ENCODE results near the gene GARIN1A.

The GARIN1A gene

GRCh38 chr7:128713794-128714193 lies 41.7 kb downstream of the GARIN1A start:
- no peaks in the 10 kb centered on the region for H3K4me1 ChIP-seq (ENCODE audit: control insufficient read depth, insufficient read depth, low read length)
- ChIA-PET CTCF (interaction anchor here (0.6 to 0.8 kb wide), 2 partner anchors 33 to 171 kb away, joined by 3 read pairs; no protein-coding TSS in a partner anchor), POLR2A (no interaction called here)
- H3K27ac ChIP-seq (ENCODE audit: extremely low read depth, low read depth, low read length) = no peak overlapping the region
- H3K9me3 ChIP-seq (ENCODE audit: control insufficient read depth, insufficient read depth, low read depth, low read length) = no peaks in the 10 kb centered on the region
- H3K36me3 ChIP-seq (ENCODE audit: control insufficient read depth in 2 of 2, insufficient read depth in 1 of 2, low read length in 2 of 2) = no peaks in the 10 kb centered on the region
- H3K4me3 ChIP-seq (ENCODE audit: low read depth, low read length) = no peak overlapping the region
- no peak for TF ChIP-seq ZNF623 (tag by site-specific recombination; IDR thresholded peaks at IDR 0.05)
- no peak for TF ChIP-seq ZNF274 (IDR thresholded peaks at IDR 0.05; ENCODE audit: low read length)
- TF ChIP-seq ZNF274 (tag by site-specific recombination; IDR thresholded peaks at IDR 0.05; ENCODE audit: borderline replicate concordance) = no peak
- no peak for TF ChIP-seq ZBTB8A (tag by site-specific recombination; IDR thresholded peaks at IDR 0.05)
- TF ChIP-seq ZNF768 (tag by site-specific recombination; IDR thresholded peaks at IDR 0.05) = no peak
- TF ChIP-seq ZNF311 (tag by site-specific recombination; IDR thresholded peaks at IDR 0.05; ENCODE audit: borderline replicate concordance) = no peak

GRCh38 chr7:128714701-128715495 lies 42.8 kb downstream of the GARIN1A start:
- H3K36me3 ChIP-seq (ENCODE audit: control insufficient read depth in 2 of 2, insufficient read depth in 1 of 2, low read length in 2 of 2) = no peaks in the 10 kb centered on the region
- H3K4me3 ChIP-seq (ENCODE audit: low read depth, low read length) = no peak overlapping the region
- no peak for TF ChIP-seq ZNF571 (tag by site-specific recombination; IDR thresholded peaks at IDR 0.05)
- TF ChIP-seq, protein P1, sequence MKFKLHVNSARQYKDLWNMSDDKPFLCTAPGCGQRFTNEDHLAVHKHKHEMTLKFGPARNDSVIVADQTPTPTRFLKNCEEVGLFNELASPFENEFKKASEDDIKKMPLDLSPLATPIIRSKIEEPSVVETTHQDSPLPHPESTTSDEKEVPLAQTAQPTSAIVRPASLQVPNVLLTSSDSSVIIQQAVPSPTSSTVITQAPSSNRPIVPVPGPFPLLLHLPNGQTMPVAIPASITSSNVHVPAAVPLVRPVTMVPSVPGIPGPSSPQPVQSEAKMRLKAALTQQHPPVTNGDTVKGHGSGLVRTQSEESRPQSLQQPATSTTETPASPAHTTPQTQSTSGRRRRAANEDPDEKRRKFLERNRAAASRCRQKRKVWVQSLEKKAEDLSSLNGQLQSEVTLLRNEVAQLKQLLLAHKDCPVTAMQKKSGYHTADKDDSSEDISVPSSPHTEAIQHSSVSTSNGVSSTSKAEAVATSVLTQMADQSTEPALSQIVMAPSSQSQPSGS (tag by site-specific recombination; IDR thresholded peaks at IDR 0.05; ENCODE audit: low read depth) = peak; percentile 64
- no peaks in the 10 kb centered on the region for H3K9me3 ChIP-seq (ENCODE audit: control insufficient read depth, insufficient read depth, low read depth, low read length)
- ChIA-PET POLR2A (interaction anchor here (1.0 kb wide), 1 partner anchor 23 kb away, joined by 3 read pairs; no protein-coding TSS in a partner anchor), CTCF (interaction anchor here (0.5 kb wide), 1 partner anchor 42 kb away, joined by 5 read pairs; no protein-coding TSS in a partner anchor)
- no peaks in the 10 kb centered on the region for H3K4me1 ChIP-seq (ENCODE audit: control insufficient read depth, insufficient read depth, low read length)
- no peak overlapping the region for H3K27ac ChIP-seq (ENCODE audit: extremely low read depth, low read depth, low read length)

- H3K36me3 ChIP-seq (ENCODE audit: control insufficient read depth in 2 of 2, insufficient read depth in 1 of 2, low read length in 2 of 2) = no peaks in the 10 kb centered on the region
- no peaks in the 10 kb centered on the region for H3K4me1 ChIP-seq (ENCODE audit: control insufficient read depth, insufficient read depth, low read length)
- H3K9me3 ChIP-seq (ENCODE audit: control insufficient read depth, insufficient read depth, low read depth, low read length) = no peaks in the 10 kb centered on the region
- no peak for TF ChIP-seq ZNF670 (tag by site-specific recombination; IDR thresholded peaks at IDR 0.05; ENCODE audit: low read depth)
- no peak for TF ChIP-seq ZNF157 (tag by site-specific recombination; IDR thresholded peaks at IDR 0.05)
- no peak for TF ChIP-seq ZNF366 (tag by site-specific recombination; conservative IDR thresholded peaks at IDR 0.05)
- no peak for TF ChIP-seq ZNF394 (tag by site-specific recombination; IDR thresholded peaks at IDR 0.05; ENCODE audit: borderline replicate concordance)
- TF ChIP-seq ZNF629 (tag by site-specific recombination; IDR thresholded peaks at IDR 0.05) = no peak
- TF ChIP-seq SALL2 (tag by site-specific recombination; IDR thresholded peaks at IDR 0.05; ENCODE audit: borderline replicate concordance) = no peak
- TF ChIP-seq, protein P2, sequence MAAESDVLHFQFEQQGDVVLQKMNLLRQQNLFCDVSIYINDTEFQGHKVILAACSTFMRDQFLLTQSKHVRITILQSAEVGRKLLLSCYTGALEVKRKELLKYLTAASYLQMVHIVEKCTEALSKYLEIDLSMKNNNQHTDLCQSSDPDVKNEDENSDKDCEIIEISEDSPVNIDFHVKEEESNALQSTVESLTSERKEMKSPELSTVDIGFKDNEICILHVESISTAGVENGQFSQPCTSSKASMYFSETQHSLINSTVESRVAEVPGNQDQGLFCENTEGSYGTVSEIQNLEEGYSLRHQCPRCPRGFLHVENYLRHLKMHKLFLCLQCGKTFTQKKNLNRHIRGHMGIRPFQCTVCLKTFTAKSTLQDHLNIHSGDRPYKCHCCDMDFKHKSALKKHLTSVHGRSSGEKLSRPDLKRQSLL (tag by site-specific recombination; IDR thresholded peaks at IDR 0.05) = no peak
- TF ChIP-seq ZNF140 (tag by site-specific recombination; IDR thresholded peaks at IDR 0.05) = no peak
- TF ChIP-seq ZNF791 (tag by site-specific recombination; IDR thresholded peaks at IDR 0.05) = no peak
- TF ChIP-seq ZBTB17 (tag by site-specific recombination; IDR thresholded peaks at IDR 0.05) = no peak
- no peak for TF ChIP-seq ZNF391 (tag by site-specific recombination; IDR thresholded peaks at IDR 0.05; ENCODE audit: borderline replicate concordance, low read depth)
- TF ChIP-seq KLF7 (tag by site-specific recombination; IDR thresholded peaks at IDR 0.05; ENCODE audit: borderline replicate concordance) = no peak
- TF ChIP-seq MYNN (tag by site-specific recombination; IDR thresholded peaks at IDR 0.05; ENCODE audit: borderline replicate concordance) = no peak
- no peak for TF ChIP-seq SETDB1 (IDR thresholded peaks at IDR 0.05; ENCODE audit: insufficient read length, low read length)
- no peak for TF ChIP-seq ZNF549 (tag by site-specific recombination; IDR thresholded peaks at IDR 0.05)
- no peak for TF ChIP-seq KLF1 (tag by site-specific recombination; IDR thresholded peaks at IDR 0.05)
- TF ChIP-seq GLIS2 (tag by site-specific recombination; IDR thresholded peaks at IDR 0.05) = no peak
- no peak for TF ChIP-seq ZFP3 (tag by site-specific recombination; IDR thresholded peaks at IDR 0.05; ENCODE audit: low read depth)
- no peak overlapping the region for H3K27ac ChIP-seq (ENCODE audit: extremely low read depth, low read depth, low read length)
- ChIA-PET CTCF (no interaction called here), POLR2A (interaction anchor here (1.2 kb wide), 1 partner anchor 9 kb away, joined by 3 read pairs; no protein-coding TSS in a partner anchor)
- H3K4me3 ChIP-seq (ENCODE audit: low read depth, low read length) = no peak overlapping the region
Measured at GRCh38 chr7:128718967-128719642, 47.0 kb downstream of the GARIN1A start.

Data from HEK293 (cell line).